AG09319 (cell line): ENCODE results near the gene DCDC1.

Experiments
- DNase-seq: peaks from one replicate; pipeline ENCODE4 v3.0.0-alpha.2; 2010; ENCODE audit warnings: low read depth; ENCODE audit errors: extremely low read depth
- CTCF ChIP-seq: IDR thresholded peaks from 2 replicates; pipeline ENCODE4 v1.5.1; 2011; ENCODE audit warnings: low read depth, mild to moderate bottlenecking, inconsistent platforms, low read length, moderate library complexity

The DCDC1 gene

GRCh38 chr11:31369348-31370329 lies at the start of gene DCDC1, which contains the start of gene DNAJC24:
DCDC1 (minus strand) TSS chr11:31369739; CDS start chr11:31328280, 41,459 bp downstream.
DNAJC24 (plus strand) TSS chr11:31369860; CDS start chr11:31370749, 889 bp downstream.
- no peak for TF ChIP-seq CTCF
- peak; percentile 66 for DNase-seq

GRCh38 chr11:31419138-31419537 lies 49.6 kb upstream of the DCDC1 start:
- no peak for DNase-seq
- no peak for TF ChIP-seq CTCF

GRCh38 chr11:31417816-31418215 lies 48.3 kb upstream of the DCDC1 start:
- TF ChIP-seq CTCF: no peak
- DNase-seq: no peak

- no peak for DNase-seq
- no peak for TF ChIP-seq CTCF
Measured at GRCh38 chr11:31417357-31417756, 47.8 kb upstream of the DCDC1 start.

GRCh38 chr11:31415435-31415834 lies 45.9 kb upstream of the DCDC1 start:
- no peak for DNase-seq
- no peak for TF ChIP-seq CTCF

- no peak for DNase-seq
- TF ChIP-seq CTCF: no peak
Measured at GRCh38 chr11:31414338-31414737, 44.8 kb upstream of the DCDC1 start.

- TF ChIP-seq CTCF: no peak
- peak; percentile 5 for DNase-seq
Measured at GRCh38 chr11:31412946-31413345, 43.4 kb upstream of the DCDC1 start.
